ENCODE measurements around the gene PNMA8B. TPM values are rescaled to one million over a fixed set of nuclear protein-coding genes. Genes with fewer than 3 reads are reported as not detected.
A peak's percentile ranks its signal among the peaks of the same experiment; 100 is the strongest.
"Not testable (repeated sequence)": the region's sequence is repeated elsewhere in the genome, so short reads cannot be mapped to it uniquely, and the experiment has no call there.

The PNMA8B gene
- total RNA-seq, 2 donors from 2014 or later: 0.05 to 0.12 TPM

DNA sequence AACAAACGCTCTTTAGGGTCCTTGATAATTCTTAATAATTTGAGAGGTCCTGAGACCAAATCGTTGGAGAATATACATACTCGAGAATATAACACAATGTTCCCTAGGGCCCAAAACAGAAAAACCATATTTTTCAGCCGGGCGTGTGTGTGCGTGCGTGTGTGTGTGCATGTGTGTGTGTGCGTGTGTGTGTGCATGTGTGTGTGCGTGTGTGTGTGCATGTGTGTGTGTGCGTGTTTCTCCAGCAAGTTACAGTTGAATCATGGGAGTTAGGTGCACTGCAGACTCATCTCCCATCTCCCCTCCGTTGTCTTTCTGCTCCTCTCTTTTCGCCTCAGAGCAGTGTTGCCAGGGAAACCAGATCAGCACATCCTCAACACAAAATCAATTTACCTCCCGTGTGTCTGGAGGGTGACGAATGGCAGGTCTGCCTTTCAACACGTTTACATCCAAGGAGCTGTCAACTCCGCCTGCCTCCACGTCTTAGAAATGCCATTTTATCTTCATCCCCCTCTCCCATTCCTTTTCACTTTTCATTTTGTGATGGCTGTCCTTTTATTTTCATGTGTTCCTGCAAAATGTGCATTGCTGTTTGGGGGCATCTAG lies 8.3 kb upstream of the PNMA8B start:
- H3K9me3 Mint-ChIP-seq: no peaks in the 10 kb centered on the region

DNA sequence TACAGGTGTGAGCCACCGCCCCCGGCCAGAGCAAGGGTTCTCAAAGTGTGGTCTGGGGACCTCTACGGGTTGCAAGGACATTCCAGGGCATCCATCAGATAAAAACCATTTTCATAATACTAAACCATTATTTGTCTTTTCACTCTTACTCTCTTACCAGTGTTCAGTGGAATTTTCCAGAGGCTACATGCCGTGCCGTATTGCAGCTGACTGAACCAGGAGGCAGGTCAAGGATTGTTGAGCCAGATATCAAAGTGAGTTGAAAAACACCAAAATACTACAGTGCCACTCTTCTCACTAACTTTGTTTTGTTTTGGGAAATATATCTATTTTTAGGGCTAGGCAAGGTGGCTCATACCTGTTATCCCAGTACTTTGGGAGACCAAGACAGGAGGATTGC lies 7.2 kb upstream of the PNMA8B start:
- Mint-ChIP-seq H3K27me3 (ENCODE audit: low read depth) (peaks cover 35% of the 10 kb centered on the region), H3K4me1 (ENCODE audit: low read depth) (no peaks in the 10 kb centered on the region), H3K36me3 (ENCODE audit: insufficient read depth in 2 of 2) (no peaks in the 10 kb centered on the region), H3K27ac (no peak overlapping the region), H3K4me3 (no peak overlapping the region), H3K9me3 (no peaks in the 10 kb centered on the region)
- ATAC-seq (replicated peaks in 1 of 2) (no peak), DNase-seq (no peak)

More for the DNA sequence above, 8.3 kb upstream of the PNMA8B start:
- Mint-ChIP-seq H3K4me3 (no peak overlapping the region), H3K27ac (no peak overlapping the region), H3K36me3 (ENCODE audit: insufficient read depth in 2 of 2) (no peaks in the 10 kb centered on the region), H3K27me3 (ENCODE audit: low read depth) (peaks cover 28% of the 10 kb centered on the region), H3K4me1 (ENCODE audit: low read depth) (no peaks in the 10 kb centered on the region)
- no peak for ATAC-seq (replicated peaks in 1 of 2)
- no peak for DNase-seq

DNA sequence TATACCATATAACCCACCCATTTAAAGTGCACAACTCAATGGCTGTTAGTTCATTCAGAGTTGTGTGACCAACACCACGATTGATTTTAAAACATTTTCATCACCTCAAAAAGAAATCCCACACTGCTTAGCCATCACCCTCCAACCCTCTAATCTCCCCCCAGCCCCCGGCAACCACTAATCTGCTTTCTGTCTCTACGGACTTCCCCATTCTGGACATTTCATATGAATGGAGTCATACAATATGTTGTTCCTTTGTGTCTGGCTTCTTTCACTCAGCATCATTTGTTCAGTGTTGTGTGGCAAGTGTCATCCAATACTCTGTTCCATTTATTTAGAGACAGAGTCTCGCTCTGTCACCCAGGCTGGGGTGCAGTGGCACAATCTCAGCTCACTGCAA lies 4.0 kb upstream of the PNMA8B start:
- Mint-ChIP-seq H3K4me3 (no peak overlapping the region), H3K4me1 (ENCODE audit: low read depth) (peaks cover under 1% of the 10 kb centered on the region), H3K36me3 (ENCODE audit: insufficient read depth in 2 of 2) (no peaks in the 10 kb centered on the region), H3K27ac (no peak overlapping the region), H3K9me3 (no peaks in the 10 kb centered on the region), H3K27me3 (ENCODE audit: low read depth) (peaks cover 44% of the 10 kb centered on the region)
- ATAC-seq (replicated peaks in 1 of 2) (no peak), DNase-seq (no peak)

DNA sequence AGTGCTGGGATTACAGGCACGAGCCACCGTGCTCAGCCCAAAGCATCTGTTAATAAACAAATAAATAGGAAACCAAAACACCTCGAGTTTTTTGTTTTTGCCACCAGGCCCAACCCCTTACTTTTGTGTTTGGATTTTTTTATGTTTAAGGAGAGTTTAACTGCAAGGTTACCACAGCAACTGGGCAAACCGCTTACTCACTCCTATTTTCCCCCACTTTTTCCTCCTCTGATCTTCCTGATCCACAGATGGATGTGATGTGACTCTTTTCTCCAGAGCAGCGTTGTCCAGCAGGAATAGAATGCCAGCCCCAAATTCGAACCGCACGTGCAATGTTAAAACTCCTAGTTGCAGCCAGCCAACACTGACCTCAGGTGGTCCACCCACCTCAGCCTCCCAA lies 2.1 kb upstream of the PNMA8B start:
- H3K4me3 Mint-ChIP-seq: no peak overlapping the region
- H3K36me3 Mint-ChIP-seq (ENCODE audit: insufficient read depth in 2 of 2): no peaks in the 10 kb centered on the region
- H3K27ac Mint-ChIP-seq: no peak overlapping the region
- ATAC-seq (replicated peaks in 1 of 2): no peak
- H3K4me1 Mint-ChIP-seq (ENCODE audit: low read depth): peaks cover 13% of the 10 kb centered on the region
- DNase-seq: no peak
- peaks cover 54% of the 10 kb centered on the region for H3K27me3 Mint-ChIP-seq (ENCODE audit: low read depth)
- no peaks in the 10 kb centered on the region for H3K9me3 Mint-ChIP-seq

DNA sequence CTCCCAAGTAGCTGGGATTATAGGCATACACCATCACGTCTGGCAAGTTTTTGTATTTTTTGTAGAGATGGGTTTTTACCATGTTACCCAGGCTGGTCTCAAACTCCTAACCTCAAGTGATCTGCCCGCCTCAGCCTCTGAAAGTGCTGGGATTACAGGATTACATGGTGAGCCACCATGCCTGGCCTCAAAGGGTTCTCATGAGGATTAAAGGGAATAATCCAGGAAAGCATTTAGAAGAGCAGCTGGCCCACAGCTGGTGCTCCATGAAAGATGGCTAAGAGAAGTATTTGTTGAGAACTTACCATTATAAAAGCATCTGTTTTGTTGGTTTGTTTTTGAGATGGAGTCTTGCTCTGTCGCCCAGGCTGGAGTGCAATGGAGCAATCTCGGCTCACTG lies 1.2 kb upstream of the PNMA8B start:
- not testable (repeated sequence) for H3K4me3 Mint-ChIP-seq

DNA sequence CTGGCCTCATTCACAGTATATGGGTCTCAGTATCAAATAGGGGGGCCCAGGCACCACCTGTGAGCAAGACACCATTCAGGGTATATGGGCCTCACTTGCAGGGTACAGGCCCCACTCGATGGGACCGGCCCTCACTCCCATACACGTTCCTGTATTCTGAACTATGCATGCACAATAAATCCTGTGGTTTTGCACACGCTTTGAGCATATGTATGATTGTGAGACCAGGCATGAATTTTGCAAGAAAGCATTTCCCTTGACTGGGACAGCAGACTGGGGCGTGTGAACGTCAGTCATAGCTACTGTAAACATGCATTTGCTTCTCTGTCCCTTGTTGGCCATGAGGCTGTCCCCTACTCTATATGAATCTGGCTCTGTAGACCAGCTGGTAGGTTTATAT lies 637 bp upstream of the PNMA8B start:
- DNase-seq: no peak
- Mint-ChIP-seq H3K4me3 (no peak overlapping the region), H3K36me3 (ENCODE audit: insufficient read depth in 2 of 2) (no peaks in the 10 kb centered on the region), H3K27me3 (ENCODE audit: low read depth) (peaks cover 64% of the 10 kb centered on the region), H3K27ac (no peak overlapping the region), H3K4me1 (ENCODE audit: low read depth) (peaks cover 13% of the 10 kb centered on the region), H3K9me3 (no peaks in the 10 kb centered on the region)
- ATAC-seq (replicated peaks in 1 of 2): no peak

More for the DNA sequence above, 1.2 kb upstream of the PNMA8B start:
- peaks cover 13% of the 10 kb centered on the region for H3K4me1 Mint-ChIP-seq (ENCODE audit: low read depth)
- not testable (repeated sequence) for H3K36me3 Mint-ChIP-seq (ENCODE audit: insufficient read depth in 2 of 2); H3K9me3 Mint-ChIP-seq; ATAC-seq (replicated peaks in 1 of 2); DNase-seq; H3K27ac Mint-ChIP-seq
- H3K27me3 Mint-ChIP-seq (ENCODE audit: low read depth): peaks cover 59% of the 10 kb centered on the region

DNA sequence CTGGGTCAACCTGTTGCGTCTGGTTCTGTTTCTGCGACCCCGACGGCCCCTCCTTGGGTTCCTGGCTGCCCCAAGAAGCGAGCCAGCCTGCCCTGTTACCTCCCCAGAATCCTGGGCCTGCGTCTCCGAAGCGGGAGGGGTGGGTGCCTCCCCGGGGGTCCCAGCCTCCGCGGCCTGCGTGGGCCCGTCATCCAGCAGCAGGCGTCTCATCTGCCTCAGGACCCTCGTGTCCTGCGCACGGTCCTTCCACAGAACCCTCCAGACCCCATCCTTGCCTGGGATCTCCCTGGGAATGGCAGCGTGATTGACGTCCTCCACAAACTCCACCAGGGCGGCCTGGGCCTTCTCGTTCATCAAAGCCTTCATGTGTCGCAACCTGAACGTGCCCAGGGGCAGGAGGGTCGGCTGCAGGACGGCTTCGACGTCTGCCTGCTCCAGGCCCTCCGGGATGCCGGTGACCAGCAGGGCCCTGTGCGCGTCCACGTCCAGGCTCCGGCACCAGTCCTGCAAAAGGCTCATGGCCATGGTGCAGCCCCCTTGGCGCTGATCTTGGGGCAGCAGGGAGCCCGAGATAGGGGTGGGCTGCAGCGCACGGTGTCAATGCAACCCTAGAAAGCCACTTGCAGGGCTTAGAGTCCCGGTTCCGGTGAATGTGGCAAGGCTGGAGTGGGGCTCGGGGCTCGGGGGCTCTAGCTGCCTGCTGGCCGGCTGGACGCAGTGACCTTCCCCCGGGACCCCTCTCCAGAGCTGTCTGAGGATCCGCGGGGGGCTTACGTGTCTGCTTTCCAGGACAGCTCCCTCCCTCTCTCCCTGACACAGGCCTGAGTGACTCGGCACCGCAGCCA lies 504 bp downstream of the PNMA8B start:
- H3K4me1 Mint-ChIP-seq (ENCODE audit: low read depth): peaks cover 13% of the 10 kb centered on the region
- no peaks in the 10 kb centered on the region for H3K9me3 Mint-ChIP-seq
- H3K36me3 Mint-ChIP-seq (ENCODE audit: insufficient read depth in 2 of 2): no peaks in the 10 kb centered on the region
- no peak for DNase-seq
- no peak for ATAC-seq (replicated peaks in 1 of 2)
- H3K27me3 Mint-ChIP-seq (ENCODE audit: low read depth): peaks cover 69% of the 10 kb centered on the region
- peak overlapping the region; percentile 71 to 84 for H3K4me3 Mint-ChIP-seq
- no peak overlapping the region for H3K27ac Mint-ChIP-seq

DNA sequence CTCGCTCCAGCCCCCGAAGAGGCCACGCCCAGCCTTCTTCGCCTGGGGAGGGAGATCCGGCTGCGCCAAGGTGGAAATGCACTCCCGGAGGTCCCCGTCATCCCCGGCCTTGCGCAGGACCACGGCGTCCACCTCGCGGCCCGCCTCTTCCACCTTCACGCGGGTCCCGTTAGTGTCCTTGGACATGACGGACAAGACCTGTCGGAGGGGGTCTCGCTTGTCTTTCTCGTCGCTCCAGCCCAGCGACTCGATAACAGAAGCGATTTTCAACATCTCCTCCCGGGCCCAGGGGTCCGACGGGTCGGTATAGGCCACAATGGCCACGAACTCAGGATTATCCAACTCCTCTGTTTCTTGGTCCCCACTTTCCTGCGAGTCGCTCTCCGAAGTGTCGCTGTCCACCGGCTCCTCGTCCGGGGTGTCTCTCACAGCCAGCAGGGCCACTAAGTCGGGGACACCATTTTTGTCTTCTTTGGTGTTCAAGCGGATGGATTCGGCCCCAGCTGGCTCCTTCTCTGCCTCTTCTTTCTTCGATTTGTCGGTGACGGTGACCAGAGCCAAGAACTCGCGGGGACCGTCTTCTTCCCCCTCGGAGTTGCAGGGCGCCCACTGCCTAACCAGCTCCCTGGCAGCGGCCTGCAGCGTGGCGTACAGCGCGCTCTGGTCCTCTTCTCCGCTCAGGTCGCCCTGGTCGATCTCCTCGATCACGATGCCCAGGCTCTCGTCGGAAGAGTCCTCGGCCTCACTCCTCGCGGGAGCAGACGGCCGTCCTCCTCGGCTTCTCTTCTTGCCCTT lies 1.3 kb downstream of the PNMA8B start:
- peaks cover 68% of the 10 kb centered on the region for H3K27me3 Mint-ChIP-seq (ENCODE audit: low read depth)
- H3K27ac Mint-ChIP-seq: no peak overlapping the region
- peak overlapping the region; percentile 71 to 84 for H3K4me3 Mint-ChIP-seq
- no peak for ATAC-seq (replicated peaks in 1 of 2)
- H3K36me3 Mint-ChIP-seq (ENCODE audit: insufficient read depth in 2 of 2): no peaks in the 10 kb centered on the region
- DNase-seq: no peak
- H3K9me3 Mint-ChIP-seq: no peaks in the 10 kb centered on the region
- peaks cover 17% of the 10 kb centered on the region for H3K4me1 Mint-ChIP-seq (ENCODE audit: low read depth)

DNA sequence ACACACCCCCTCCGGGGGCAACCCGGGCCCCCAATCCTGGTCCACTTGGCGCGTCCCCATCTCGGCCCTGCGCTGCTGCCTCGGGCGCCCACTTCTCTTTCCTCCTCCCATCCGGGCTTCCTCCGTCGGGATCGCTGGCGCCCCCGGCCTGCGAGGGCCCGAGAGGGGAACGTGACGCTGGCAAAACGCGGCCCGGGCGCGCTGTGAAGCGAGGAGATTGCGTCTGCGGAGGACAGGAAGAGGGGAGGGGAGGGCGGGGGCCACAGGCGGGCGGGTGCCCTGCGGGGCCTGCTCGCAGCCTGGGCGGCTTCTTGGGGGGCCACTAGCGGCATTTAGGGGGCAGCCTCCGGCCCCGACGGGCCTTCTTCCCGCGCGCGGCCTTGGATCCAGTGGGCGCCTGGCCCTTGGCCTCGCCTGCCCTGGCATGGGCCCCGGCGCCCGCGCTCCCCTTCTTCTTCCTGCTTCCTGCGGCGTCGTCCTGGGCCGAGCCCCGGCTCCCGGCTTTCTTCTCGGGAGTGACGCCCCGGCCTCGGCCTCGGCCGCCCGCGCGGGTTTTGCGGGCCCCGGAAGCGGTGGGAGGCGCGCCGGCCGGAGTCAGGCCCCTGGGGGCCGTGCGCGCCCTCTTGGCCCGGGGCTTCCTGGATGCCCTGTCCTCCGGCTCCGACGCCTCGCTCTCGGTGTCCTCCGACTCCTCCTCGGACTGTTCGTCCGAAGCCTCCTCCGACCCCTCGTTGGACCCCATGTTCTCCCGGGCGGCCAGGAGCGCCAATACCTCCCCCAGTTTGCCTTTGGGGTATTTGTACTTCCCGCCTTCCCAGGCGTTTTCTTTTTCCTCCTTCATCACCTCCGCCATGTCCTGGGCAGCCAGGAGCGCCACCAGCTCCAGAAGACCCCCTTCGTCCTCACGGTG lies 2.2 kb downstream of the PNMA8B start:
- peak; percentile 33 to 59 for ATAC-seq (replicated peaks in 1 of 2)
- Mint-ChIP-seq H3K27ac (no peak overlapping the region), H3K27me3 (ENCODE audit: low read depth) (peaks cover 70% of the 10 kb centered on the region), H3K4me3 (peak overlapping the region; percentile 71 to 84), H3K4me1 (ENCODE audit: low read depth) (peaks cover 22% of the 10 kb centered on the region), H3K36me3 (ENCODE audit: insufficient read depth in 2 of 2) (no peaks in the 10 kb centered on the region), H3K9me3 (no peaks in the 10 kb centered on the region)
- peak in 1 of 2 donors; percentile 36 for DNase-seq

DNA sequence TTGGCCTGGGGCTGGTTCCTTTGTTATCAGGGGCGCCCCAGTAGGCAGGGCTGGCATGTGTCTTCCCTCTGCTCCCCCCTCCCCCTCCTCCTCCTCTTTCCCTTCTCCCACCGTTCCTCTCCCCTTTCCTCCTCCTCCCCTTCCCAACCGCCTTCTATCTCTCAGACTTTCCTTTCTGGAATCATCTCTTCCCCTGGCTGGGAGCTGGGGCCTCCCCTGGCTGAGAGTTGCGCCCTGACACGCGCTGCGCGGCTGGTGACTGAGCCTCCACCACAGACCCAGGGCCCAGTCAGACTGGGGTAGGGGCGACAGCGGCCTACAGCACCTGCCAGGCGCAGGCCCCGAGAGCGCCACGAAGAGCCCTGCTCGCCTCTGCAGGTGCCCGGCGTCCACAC lies 2.8 kb downstream of the PNMA8B start:
- peaks cover 22% of the 10 kb centered on the region for H3K4me1 Mint-ChIP-seq (ENCODE audit: low read depth)
- no peaks in the 10 kb centered on the region for H3K36me3 Mint-ChIP-seq (ENCODE audit: insufficient read depth in 2 of 2)
- DNase-seq (no peak), ATAC-seq (replicated peaks in 1 of 2) (peak; percentile 32 to 48)
- peaks cover 72% of the 10 kb centered on the region for H3K27me3 Mint-ChIP-seq (ENCODE audit: low read depth)
- no peak overlapping the region for H3K27ac Mint-ChIP-seq
- no peaks in the 10 kb centered on the region for H3K9me3 Mint-ChIP-seq
- peak overlapping the region; percentile 71 for H3K4me3 Mint-ChIP-seq

DNA sequence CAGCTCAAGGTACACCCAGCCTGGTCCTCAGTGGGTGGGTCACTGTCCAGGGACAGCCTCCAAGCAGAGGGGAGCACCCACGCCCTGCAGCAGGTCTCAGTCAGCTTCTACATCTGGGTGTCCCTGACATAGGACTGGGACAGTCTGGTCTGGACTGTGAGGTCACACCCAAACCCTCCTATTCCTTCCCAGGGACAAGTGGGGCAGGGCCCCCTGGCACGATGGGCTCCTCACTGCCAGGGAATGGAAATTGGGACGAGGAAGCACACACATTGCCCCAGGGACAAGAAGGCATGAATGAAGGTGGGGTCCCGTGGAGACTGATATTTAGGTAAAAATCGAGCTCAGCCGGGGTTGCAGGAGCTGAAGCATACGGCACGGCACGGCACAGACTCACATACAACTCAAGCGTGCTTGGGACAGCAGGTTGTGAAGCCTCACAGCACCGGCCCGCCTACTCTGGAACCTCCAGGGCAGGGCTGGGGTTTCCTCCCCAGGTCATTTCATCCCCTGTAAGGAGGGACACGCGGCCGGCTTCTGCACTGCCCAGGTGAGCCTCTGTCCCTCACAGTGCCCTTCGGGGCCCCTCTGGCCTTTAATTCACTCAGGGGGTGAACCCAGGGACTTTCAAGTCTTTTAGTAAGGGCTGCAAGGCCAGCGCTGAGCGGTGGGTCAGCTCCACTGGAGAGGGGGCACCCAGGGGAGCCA lies 3.5 kb downstream of the PNMA8B start:
- DNase-seq: no peak

DNA sequence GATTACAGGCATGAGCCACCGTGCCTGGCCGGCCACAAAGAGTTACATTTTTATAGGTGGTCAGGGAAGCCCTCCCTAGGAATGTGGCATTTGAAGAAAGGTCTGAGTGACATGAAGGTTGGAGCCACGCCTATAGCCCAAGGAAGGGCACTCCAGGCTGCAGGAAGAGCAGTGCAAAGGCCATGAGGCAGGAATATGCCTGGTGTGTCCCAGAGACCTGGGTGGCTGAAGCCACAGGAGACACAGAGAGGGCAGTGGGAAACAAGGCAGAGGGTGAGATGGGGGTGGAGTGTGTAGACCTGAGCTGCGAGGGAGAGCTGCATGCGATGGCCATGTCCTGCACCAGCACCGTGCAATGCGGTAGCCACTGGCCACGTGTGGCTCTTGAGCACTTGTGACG lies 4.9 kb downstream of the PNMA8B start:
- Mint-ChIP-seq H3K27ac (no peak overlapping the region), H3K4me3 (no peak overlapping the region), H3K4me1 (ENCODE audit: low read depth) (peaks cover 28% of the 10 kb centered on the region), H3K27me3 (ENCODE audit: low read depth) (peaks cover 81% of the 10 kb centered on the region), H3K9me3 (no peaks in the 10 kb centered on the region), H3K36me3 (ENCODE audit: insufficient read depth in 2 of 2) (no peaks in the 10 kb centered on the region)
- DNase-seq (no peak), ATAC-seq (replicated peaks in 1 of 2) (no peak)

More for the DNA sequence above, 3.5 kb downstream of the PNMA8B start:
- Mint-ChIP-seq H3K36me3 (ENCODE audit: insufficient read depth in 2 of 2) (no peaks in the 10 kb centered on the region), H3K9me3 (no peaks in the 10 kb centered on the region), H3K4me3 (peak overlapping the region in 1 of 2 donors; percentile 20), H3K27ac (no peak overlapping the region), H3K27me3 (ENCODE audit: low read depth) (peaks cover 79% of the 10 kb centered on the region), H3K4me1 (ENCODE audit: low read depth) (peaks cover 28% of the 10 kb centered on the region)
- no peak for ATAC-seq (replicated peaks in 1 of 2)

All from activated T-cell treated with anti-CD3 and anti-CD28 coated beads, Interleukin-2, amount 50 U/mL, for 72 hours (primary cell).